Mesodermal cell (in vitro differentiated cells): Measurements from ENCODE around the gene MRFAP1.

Experiments used
- H3K27ac ChIP-seq: 2 replicates; pipeline ENCODE4 v1.7.0; 2013; ENCODE audit warnings: mild to moderate bottlenecking, low read depth, low read length, moderate library complexity; ENCODE audit not compliant: severe bottlenecking
- H3K36me3 ChIP-seq: 2 replicates; pipeline ENCODE4 v1.7.1; 2013; ENCODE audit warnings: mild to moderate bottlenecking, low read length, moderate library complexity; ENCODE audit not compliant: control insufficient read depth, insufficient read depth
- H3K4me1 ChIP-seq: one replicate; pipeline ENCODE4 v1.7.1; 2013; ENCODE audit warnings: mild to moderate bottlenecking, low read length; ENCODE audit not compliant: insufficient read depth, control insufficient read depth, poor library complexity, severe bottlenecking
- H3K4me3 ChIP-seq: 2 replicates; pipeline ENCODE4 v1.7.0; 2013; ENCODE audit warnings: low read length, control low read depth, mild to moderate bottlenecking; ENCODE audit not compliant: insufficient read depth, poor library complexity, severe bottlenecking; ENCODE audit errors: extremely low read depth
- H3K9me3 ChIP-seq: 2 replicates; pipeline ENCODE4 v1.7.1; 2013; ENCODE audit warnings: mild to moderate bottlenecking, low read length, moderate library complexity; ENCODE audit not compliant: control insufficient read depth
- WGBS, 2 experiments: methylation state at CpG; one replicate each; pipeline ENCODE4 v1.1.5; 2013; ENCODE audit warnings: missing lambda C conversion rate in 2 of 2; ENCODE audit not compliant: insufficient coverage in 2 of 2; 5-methylcytosine and 5-hydroxymethylcytosine counted together

MRFAP1 gene

GRCh38 chr4:6612961-6613675 lies 27.4 kb upstream of the MRFAP1 start:
- Histone ChIP-seq H3K4me1 (no peaks in the 10 kb centered on the region), H3K36me3 (peaks cover 7% of the 10 kb centered on the region), H3K4me3 (no peak overlapping the region), H3K27ac (no peak overlapping the region), H3K9me3 (no peaks in the 10 kb centered on the region)
- WGBS, 2 experiments = 98% methylated on average over 3 of the region's 3 CpGs

- 88 to 92% methylated on average over 16 of the region's 17 CpGs for WGBS, 2 experiments
- H3K27ac ChIP-seq = no peak overlapping the region
- H3K4me3 ChIP-seq = no peak overlapping the region
- H3K4me1 ChIP-seq = no peaks in the 10 kb centered on the region
- peaks cover 10% of the 10 kb centered on the region for H3K36me3 ChIP-seq
- no peaks in the 10 kb centered on the region for H3K9me3 ChIP-seq
Observed at GRCh38 chr4:6613676-6614651, 26.5 kb upstream of the MRFAP1 start.

- H3K4me3 ChIP-seq = no peak overlapping the region
- 95 to 97% methylated on average over 10 to 11 of the region's 11 CpGs for WGBS, 2 experiments
- no peaks in the 10 kb centered on the region for H3K4me1 ChIP-seq
- no peaks in the 10 kb centered on the region for H3K9me3 ChIP-seq
- peaks cover 10% of the 10 kb centered on the region for H3K36me3 ChIP-seq
- no peak overlapping the region for H3K27ac ChIP-seq
Observed at GRCh38 chr4:6614701-6615230, 25.7 kb upstream of the MRFAP1 start.

GRCh38 chr4:6616087-6616995 lies 24.1 kb upstream of the MRFAP1 start:
- H3K36me3 ChIP-seq = peaks cover 3% of the 10 kb centered on the region
- no peak overlapping the region for H3K4me3 ChIP-seq
- 90 to 95% methylated on average over 14 to 18 of the region's 18 CpGs for whole genome bisulfite sequencing, 2 experiments
- H3K27ac ChIP-seq = no peak overlapping the region
- H3K4me1 ChIP-seq = no peaks in the 10 kb centered on the region
- H3K9me3 ChIP-seq = no peaks in the 10 kb centered on the region

GRCh38 chr4:6617246-6617645 lies 23.2 kb upstream of the MRFAP1 start:
- WGBS, 2 experiments = 93 to 98% methylated on average over 7 to 10 of the region's 10 CpGs
- Histone ChIP-seq H3K4me3 (no peak overlapping the region), H3K4me1 (no peaks in the 10 kb centered on the region), H3K36me3 (peaks cover 3% of the 10 kb centered on the region), H3K27ac (no peak overlapping the region), H3K9me3 (no peaks in the 10 kb centered on the region)

- 89 to 96% methylated on average over 15 to 17 of the region's 19 CpGs for WGBS, 2 experiments
- no peak overlapping the region for H3K4me3 ChIP-seq
- no peaks in the 10 kb centered on the region for H3K4me1 ChIP-seq
- no peak overlapping the region for H3K27ac ChIP-seq
- H3K36me3 ChIP-seq = peaks cover 3% of the 10 kb centered on the region
- no peaks in the 10 kb centered on the region for H3K9me3 ChIP-seq
Observed at GRCh38 chr4:6618386-6619115, 21.9 kb upstream of the MRFAP1 start.

- Histone ChIP-seq H3K36me3 (peaks cover 3% of the 10 kb centered on the region), H3K4me1 (no peaks in the 10 kb centered on the region), H3K27ac (no peak overlapping the region), H3K4me3 (no peak overlapping the region), H3K9me3 (no peaks in the 10 kb centered on the region)
- 95 to 98% methylated on average over 11 of the region's 13 CpGs for WGBS, 2 experiments
Observed at GRCh38 chr4:6619116-6619465, 21.4 kb upstream of the MRFAP1 start.

GRCh38 chr4:6619466-6620255 lies 20.8 kb upstream of the MRFAP1 start:
- peaks cover 3% of the 10 kb centered on the region for H3K36me3 ChIP-seq
- H3K4me3 ChIP-seq = no peak overlapping the region
- WGBS, 2 experiments = 88 to 93% methylated on average over 18 to 23 of the region's 24 CpGs
- H3K4me1 ChIP-seq = no peaks in the 10 kb centered on the region
- no peak overlapping the region for H3K27ac ChIP-seq
- H3K9me3 ChIP-seq = no peaks in the 10 kb centered on the region

- H3K4me1 ChIP-seq = no peaks in the 10 kb centered on the region
- no peak overlapping the region for H3K4me3 ChIP-seq
- H3K36me3 ChIP-seq = peaks cover 3% of the 10 kb centered on the region
- no peak overlapping the region for H3K27ac ChIP-seq
- WGBS, 2 experiments = 95 to 99% methylated on average over 8 to 9 of the region's 10 CpGs
- H3K9me3 ChIP-seq = no peaks in the 10 kb centered on the region
Observed at GRCh38 chr4:6620296-6620695, 20.2 kb upstream of the MRFAP1 start.
